ENCODE results near the gene EPB41L2.

EPB41L2 gene

GRCh38 chr6:131038597-131039344 is 24.3 kb downstream of the EPB41L2 start:
- no peak for TF ChIP-seq CTCF (conservative IDR thresholded peaks at IDR 0.05; ENCODE audit: low read depth, low read length)
- no peak for DNase-seq (ENCODE audit: low read depth)

GRCh38 chr6:131037194-131037897 is 25.7 kb downstream of the EPB41L2 start:
- TF ChIP-seq CTCF (conservative IDR thresholded peaks at IDR 0.05; ENCODE audit: low read depth, low read length) = no peak
- H3K4me3 ChIP-seq (ENCODE audit: low read length) = no peak overlapping the region
- DNase-seq (ENCODE audit: low read depth) = no peak

More at GRCh38 chr6:131038597-131039344, 24.3 kb downstream of the EPB41L2 start:
- no peak overlapping the region for H3K4me3 ChIP-seq (ENCODE audit: low read length)

- no peak overlapping the region for H3K4me3 ChIP-seq (ENCODE audit: low read length)
- DNase-seq (ENCODE audit: low read depth) = no peak
- no peak for TF ChIP-seq CTCF (conservative IDR thresholded peaks at IDR 0.05; ENCODE audit: low read depth, low read length)
Observed at GRCh38 chr6:131036601-131037000, 26.4 kb downstream of the EPB41L2 start.

GRCh38 chr6:131036143-131036542 is 26.9 kb downstream of the EPB41L2 start:
- no peak for DNase-seq (ENCODE audit: low read depth)
- H3K4me3 ChIP-seq (ENCODE audit: low read length) = no peak overlapping the region
- TF ChIP-seq CTCF (conservative IDR thresholded peaks at IDR 0.05; ENCODE audit: low read depth, low read length) = no peak

- DNase-seq (ENCODE audit: low read depth) = no peak
- TF ChIP-seq CTCF (conservative IDR thresholded peaks at IDR 0.05; ENCODE audit: low read depth, low read length) = no peak
- H3K4me3 ChIP-seq (ENCODE audit: low read length) = no peak overlapping the region
Observed at GRCh38 chr6:131035582-131035981, 27.5 kb downstream of the EPB41L2 start.

- DNase-seq (ENCODE audit: low read depth) = no peak
- no peak overlapping the region for H3K4me3 ChIP-seq (ENCODE audit: low read length)
- TF ChIP-seq CTCF (conservative IDR thresholded peaks at IDR 0.05; ENCODE audit: low read depth, low read length) = no peak
Observed at GRCh38 chr6:131033631-131034030, 29.4 kb downstream of the EPB41L2 start.

All from retinal pigment epithelial cell (primary cell).